Regular cardiac myocyte (primary cell): Measurements from ENCODE around the gene GRIPAP1. TPM values are rescaled to one million over a fixed set of nuclear protein-coding genes. Genes with fewer than 3 reads are reported as not detected.

Source experiments
- total RNA-seq: library from RNA; depleted of rRNA; stranded (reverse); fragments of >200 nt; gene quantifications from 2 replicates; pipeline ENCODE4 v1.2.3, GENCODE V29; 2014

GRIPAP1 gene
- total RNA-seq = 23.1 and 28.2 TPM in 2 replicates

GRCh38 chrX:49002091-49002935 is at the start of gene GRIPAP1:
Gene GRIPAP1 (minus strand): TSS chrX:49002264. CDS start chrX:49002229, 35 bp downstream.

GRCh38 chrX:49043220-49043986 is 41.3 kb upstream of the GRIPAP1 start, which contains the start of gene TFE3:
Gene TFE3 (minus strand): TSS chrX:49043357. CDS start chrX:49043226, 131 bp downstream.

GRCh38 chrX:48971249-48972219 is 30.5 kb downstream of the GRIPAP1 start, which contains the start of gene KCND1:
Gene KCND1 (minus strand): TSS chrX:48971844. CDS start chrX:48970271, 1,573 bp downstream.

GRCh38 chrX:48957477-48957826 is 44.6 kb downstream of the GRIPAP1 start, which contains the start of gene OTUD5:
Gene OTUD5 (minus strand): TSS chrX:48957607. CDS start chrX:48957570, 37 bp downstream.

Other genes starting within 250 kb of the GRIPAP1 start
- not detected in 2 replicates for gene GLOD5, start 240.5 kb downstream of the GRIPAP1 start, total RNA-seq
- gene GATA1, start 215.7 kb downstream of the GRIPAP1 start, total RNA-seq = not detected in 2 replicates
- gene HDAC6, start 200.2 kb downstream of the GRIPAP1 start, total RNA-seq = 21.7 and 34.1 TPM in 2 replicates
- not detected in 2 replicates for gene ERAS, start 175.8 kb downstream of the GRIPAP1 start, total RNA-seq
- 0.19 and 0.85 TPM in 2 replicates for gene PCSK1N, start 166.7 kb downstream of the GRIPAP1 start, total RNA-seq
- gene TIMM17B, start 104.5 kb downstream of the GRIPAP1 start, total RNA-seq = 26.5 and 42.0 TPM in 2 replicates
- 36.1 and 88.6 TPM in 2 replicates for gene PQBP1, start 104.3 kb downstream of the GRIPAP1 start, total RNA-seq
- 18.6 and 19.6 TPM in 2 replicates for gene SLC35A2, start 90.6 kb downstream of the GRIPAP1 start, total RNA-seq
- gene PIM2, start 83.2 kb downstream of the GRIPAP1 start, total RNA-seq = 5.2 and 7.0 TPM in 2 replicates
- 25.9 and 34.5 TPM in 2 replicates for gene OTUD5, start 44.7 kb downstream of the GRIPAP1 start, total RNA-seq
- gene KCND1, start 30.4 kb downstream of the GRIPAP1 start, total RNA-seq = 0.56 and 0.58 TPM in 2 replicates
- gene TFE3, start 41.1 kb upstream of the GRIPAP1 start, total RNA-seq = 29.1 and 33.0 TPM in 2 replicates
- 0.19 and 0.28 TPM in 2 replicates for gene CCDC120, start 56.7 kb upstream of the GRIPAP1 start, total RNA-seq
- gene PRAF2, start 71.7 kb upstream of the GRIPAP1 start, total RNA-seq = 5.8 and 7.0 TPM in 2 replicates
- 29.3 and 31.2 TPM in 2 replicates for gene WDR45, start 77.6 kb upstream of the GRIPAP1 start, total RNA-seq
- 18.0 and 22.4 TPM in 2 replicates for gene GPKOW, start 121.5 kb upstream of the GRIPAP1 start, total RNA-seq
- gene MAGIX, start 160.5 kb upstream of the GRIPAP1 start, total RNA-seq = 1.7 and 2.5 TPM in 2 replicates
- 3.7 and 15.1 TPM in 2 replicates for gene PLP2, start 169.6 kb upstream of the GRIPAP1 start, total RNA-seq
- 5.0 and 6.2 TPM in 2 replicates for gene PRICKLE3, start 184.1 kb upstream of the GRIPAP1 start, total RNA-seq
- gene SYP, start 197.9 kb upstream of the GRIPAP1 start, total RNA-seq = 0.19 and 0.28 TPM in 2 replicates
- gene CACNA1F, start 231.1 kb upstream of the GRIPAP1 start, total RNA-seq = 0.19 TPM in 1 of 2 replicates, not detected in the other
- 5.9 and 18.4 TPM in 2 replicates for gene CCDC22, start 233.2 kb upstream of the GRIPAP1 start, total RNA-seq